Sigmoid colon (tissue), 7 donors: ENCODE measurements around the gene FANCE. TPM values are rescaled to one million over a fixed set of nuclear protein-coding genes. Genes with fewer than 3 reads are reported as not detected.
A peak's percentile ranks its signal among the peaks of the same experiment; 100 is the strongest.

Experiments used
- DNase-seq: peaks from one replicate; pipeline ENCODE4 v3.0.0-alpha.2; 2019
- H3K27ac ChIP-seq, 4 donors: fragments of 200-600 bp; sonication (generic); one replicate each; pipeline ENCODE4 v1.5.1; 2016 to 2019; ENCODE audit warnings: mild to moderate bottlenecking in 1 of 4
- H3K27me3 ChIP-seq, 3 donors: fragments of 200-600 bp; sonication (generic); one replicate each; pipeline ENCODE4 v1.5.1; 2019; ENCODE audit warnings: mild to moderate bottlenecking in 1 of 3
- H3K36me3 ChIP-seq, 4 donors: fragments of 200-600 bp; sonication (generic); one replicate each; pipeline ENCODE4 v1.5.1; 2016 to 2019
- H3K4me1 ChIP-seq, 4 donors: fragments of 200-600 bp; sonication (generic); one replicate each; pipeline ENCODE4 v1.5.1; 2017 to 2019
- H3K4me3 ChIP-seq, 4 donors: fragments of 200-600 bp; sonication (generic); one replicate each; pipeline ENCODE4 v1.5.1; 2017 to 2019; ENCODE audit warnings: mild to moderate bottlenecking in 2 of 4, moderate library complexity in 1 of 4
- H3K9me3 ChIP-seq, 4 donors: fragments of 200-600 bp in 3 of 4; sonication (generic) in 3 of 4; one replicate each; pipeline versions ENCODE4 v1.5.1 to v1.6.1; 2013 to 2019
- CTCF ChIP-seq, 4 experiments: fragments of 450-650 bp in 3 of 4; fragments of 200-600 bp in 1 of 4; IDR thresholded peaks; one replicate each; pipeline ENCODE4 v1.5.1; 2016 to 2019; ENCODE audit warnings: antibody characterized with exemption in 4 of 4, mild to moderate bottlenecking in 3 of 4, moderate library complexity in 2 of 4
- EP300 ChIP-seq, 4 donors: sonication (generic); formaldehyde crosslinking; IDR thresholded peaks; one replicate each; pipeline ENCODE4 v1.6.1; 2017; ENCODE audit warnings: antibody characterized with exemption in 4 of 4
- POLR2A ChIP-seq, 2 donors: fragments of 450-650 bp; IDR thresholded peaks; one replicate each; pipeline ENCODE4 v1.6.1; 2016; ENCODE audit warnings: antibody characterized with exemption in 2 of 2, mild to moderate bottlenecking in 2 of 2, moderate library complexity in 2 of 2
- POLR2AphosphoS5 ChIP-seq, 4 donors: sonication (generic); formaldehyde crosslinking; IDR thresholded peaks; one replicate each; pipeline ENCODE4 v1.6.1; 2017; ENCODE audit warnings: antibody characterized with exemption in 4 of 4
- WGBS, 2 donors: extraction: QIAGEN DNeasy Blood & Tissue Kit; methylation state at CpG; one replicate each; pipeline ENCODE4 v1.1.7; 2013; 5-methylcytosine and 5-hydroxymethylcytosine counted together
- intact Hi-C: fragments of 100-400 bp; cut with DNase I; formaldehyde crosslinking; loops from one replicate; pipeline ENCODE4 v1.15.1; 2023
- polyA plus RNA-seq, 3 donors: library from polyadenylated mRNA; stranded (reverse); fragments of 200-250 nt; gene quantifications; one replicate each; pipeline ENCODE4 v1.2.3, GENCODE V29; 2013
- total RNA-seq, 4 donors: library from RNA; depleted of rRNA; stranded (reverse); fragments of >200 nt; gene quantifications; one replicate each; pipeline ENCODE4 v1.1.0, GENCODE V29; 2016
- donor health status: healthy with polysubstance abuse.
- donor health status: Bipolar disorder and iron deficiency.
- donor health status: healthy.

The FANCE gene
- 1 to 10 TPM; 3.3 to 3.9 (median 3.7) TPM for total RNA-seq
- polyA plus RNA-seq, result 1 to 10 TPM; 2.4 to 5.2 (median 3.2) TPM

- intact Hi-C loops, result loop anchor here (2.0 kb wide), 1 partner anchor 16 kb away; the partner anchor contains the start of gene RPL10A
- TF ChIP-seq POLR2A (IDR thresholded peaks at IDR 0.05) (peak in 1 of 2 donors; percentile 21), POLR2AphosphoS5 (IDR thresholded peaks at IDR 0.05) (peak; percentile 56 to 79 (median 59)), EP300 (IDR thresholded peaks at IDR 0.05) (no peak)
- H3K36me3 ChIP-seq, result peaks cover 0 to 11% (median 0%) of the 10 kb centered on the region in 4 donors
- peak within 1 kb of the TSS; percentile 43 to 69 (median 64) for H3K4me3 ChIP-seq
- H3K4me1 ChIP-seq, result peaks cover 0 to 23% (median 18%) of the 10 kb centered on the region in 4 donors
- peak within 1 kb of the TSS; percentile 74 to 77 (median 76) for H3K27ac ChIP-seq
- no peaks in the 10 kb centered on the region for H3K27me3 ChIP-seq
- WGBS, 2 donors, result 1% methylated on average over 87 of the region's 87 CpGs
- H3K9me3 ChIP-seq, result no peaks in the 10 kb centered on the region
- peak; percentile 97 for DNase-seq
Observed at GRCh38 chr6:35452183-35453090, at the start of gene FANCE. FANCE (plus strand) TSS chr6:35452338; CDS start chr6:35452546, 208 bp downstream.

- WGBS, 2 donors, result 66 to 92% methylated on average over 5 of the region's 5 CpGs
- Histone ChIP-seq H3K36me3 (no peaks in the 10 kb centered on the region), H3K27ac (no peak overlapping the region), H3K4me3 (no peak overlapping the region), H3K4me1 (no peaks in the 10 kb centered on the region), H3K27me3 (no peaks in the 10 kb centered on the region), H3K9me3 (no peaks in the 10 kb centered on the region)
- no peak for DNase-seq
- intact Hi-C loops, result no loop called here
- TF ChIP-seq POLR2AphosphoS5 (IDR thresholded peaks at IDR 0.05) (no peak), EP300 (IDR thresholded peaks at IDR 0.05) (no peak), CTCF (IDR thresholded peaks at IDR 0.05) (no peak), POLR2A (IDR thresholded peaks at IDR 0.05) (no peak)
Observed at GRCh38 chr6:35402856-35403191, 49.3 kb upstream of the FANCE start.

GRCh38 chr6:35403544-35404442 lies 48.3 kb upstream of the FANCE start:
- no peak for TF ChIP-seq CTCF (IDR thresholded peaks at IDR 0.05)
- TF ChIP-seq POLR2AphosphoS5 (IDR thresholded peaks at IDR 0.05), result no peak
- Histone ChIP-seq H3K9me3 (no peaks in the 10 kb centered on the region), H3K4me1 (no peaks in the 10 kb centered on the region), H3K4me3 (no peak overlapping the region), H3K36me3 (no peaks in the 10 kb centered on the region), H3K27me3 (no peaks in the 10 kb centered on the region), H3K27ac (no peak overlapping the region)
- WGBS, 2 donors, result 87 to 95% methylated on average over 8 of the region's 8 CpGs
- intact Hi-C loops, result no loop called here
- DNase-seq, result no peak

- H3K27me3 ChIP-seq, result no peaks in the 10 kb centered on the region
- no peak overlapping the region for H3K4me3 ChIP-seq
- intact Hi-C loops, result no loop called here
- no peaks in the 10 kb centered on the region for H3K4me1 ChIP-seq
- peaks cover 0 to 11% (median 7%) of the 10 kb centered on the region in 4 donors for H3K36me3 ChIP-seq
- WGBS, 2 donors, result 91 to 95% methylated on average over 20 of the region's 20 CpGs
- H3K27ac ChIP-seq, result no peak overlapping the region
- TF ChIP-seq POLR2A (IDR thresholded peaks at IDR 0.05), result no peak
- no peak for TF ChIP-seq CTCF (IDR thresholded peaks at IDR 0.05)
- no peak for TF ChIP-seq POLR2AphosphoS5 (IDR thresholded peaks at IDR 0.05)
- no peak for TF ChIP-seq EP300 (IDR thresholded peaks at IDR 0.05)
- no peaks in the 10 kb centered on the region for H3K9me3 ChIP-seq
- DNase-seq, result no peak
Observed at GRCh38 chr6:35406711-35407485, 45.2 kb upstream of the FANCE start.
